ENCODE measurements around the gene MAGI1.

Gene MAGI1

GRCh38 chr3:65972765-65973164 lies 66.0 kb downstream of the MAGI1 start:
- no peak for DNase-seq (ENCODE audit: low read depth)

- no peak for DNase-seq (ENCODE audit: low read depth)
Measured at GRCh38 chr3:65971293-65972252, 67.1 kb downstream of the MAGI1 start.

DNA sequence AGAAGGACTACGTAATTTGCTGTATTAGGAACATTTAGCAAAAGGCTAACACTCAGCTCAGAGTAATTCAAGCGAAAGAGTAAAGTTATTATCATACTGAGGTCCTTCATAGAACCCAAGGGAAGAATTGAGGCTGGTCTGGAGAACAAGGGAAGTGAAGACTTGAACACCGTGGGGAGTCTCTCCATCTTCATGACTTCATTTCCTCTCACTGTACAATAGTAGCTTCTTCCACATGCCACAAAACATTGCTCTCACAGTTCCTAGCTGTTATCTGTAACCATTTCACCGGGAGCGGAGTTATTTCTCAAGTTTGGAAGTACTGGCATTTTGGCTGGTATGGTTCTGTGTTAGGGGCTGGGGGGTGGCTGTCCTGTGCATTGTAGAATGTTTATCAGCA lies 69.7 kb downstream of the MAGI1 start:
- no peak for DNase-seq (ENCODE audit: low read depth)

- DNase-seq (ENCODE audit: low read depth): no peak
Measured at GRCh38 chr3:65967451-65967850, 71.3 kb downstream of the MAGI1 start.

DNA sequence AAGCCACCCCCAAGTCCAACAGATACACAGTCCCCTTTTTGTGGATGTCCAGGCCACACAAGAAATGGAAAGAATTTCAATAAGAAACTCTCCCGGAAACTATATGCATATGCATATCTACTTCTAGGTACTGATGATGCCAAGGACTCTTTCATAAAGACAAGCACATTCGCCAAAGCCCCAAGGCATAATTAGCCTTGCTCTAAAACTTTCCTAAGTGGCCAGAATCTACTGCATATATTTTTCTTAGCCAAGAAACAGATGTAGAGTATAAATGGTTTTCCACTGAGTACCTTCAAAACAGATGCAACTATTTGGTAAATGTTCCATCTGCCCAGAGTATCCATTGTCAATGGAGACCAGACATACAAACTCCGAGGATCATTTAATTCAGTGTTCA lies 73.9 kb downstream of the MAGI1 start:
- DNase-seq (ENCODE audit: low read depth): no peak

DNA sequence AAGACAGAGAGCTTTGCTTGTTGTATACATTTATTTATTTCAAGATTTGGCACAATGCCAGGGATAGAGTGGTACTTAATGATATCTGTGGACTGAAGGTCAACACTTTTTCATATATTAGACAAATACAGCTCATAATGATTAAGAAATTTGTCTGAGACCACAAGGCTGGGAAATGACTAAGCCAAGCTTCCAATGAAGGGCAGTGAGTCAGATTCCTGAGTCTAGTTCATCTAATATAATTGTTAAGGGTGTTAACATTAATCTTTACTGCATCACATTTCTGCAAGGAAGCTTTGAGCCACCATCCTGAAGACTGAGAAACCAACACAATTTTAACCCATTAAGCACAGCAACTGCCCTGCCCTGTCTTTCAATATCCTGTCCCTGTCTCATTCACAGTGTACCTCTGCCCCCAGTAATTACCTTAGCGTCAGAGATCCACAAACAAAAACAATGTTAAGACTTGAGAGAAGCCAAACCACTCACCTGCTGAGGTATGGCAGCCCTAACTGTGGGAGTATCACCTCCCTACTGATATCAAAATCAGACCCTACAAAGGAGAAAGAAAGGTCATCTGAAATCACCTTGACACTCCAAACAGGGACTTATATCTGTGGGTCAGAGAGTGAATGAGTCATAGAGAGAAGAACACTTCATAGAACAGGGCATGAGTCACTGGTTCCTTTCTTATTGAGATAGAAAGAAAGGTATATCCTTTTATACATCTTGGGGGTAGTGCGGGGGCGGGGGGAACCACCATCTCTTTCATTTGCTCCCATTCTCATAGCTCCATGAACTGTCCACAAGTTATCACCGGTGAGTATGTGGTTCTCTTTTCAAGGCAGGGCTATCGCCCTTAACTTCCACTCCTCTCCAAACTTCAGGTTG lies 74.7 kb downstream of the MAGI1 start:
- DNase-seq (ENCODE audit: low read depth): no peak

- DNase-seq (ENCODE audit: low read depth): no peak
Measured at GRCh38 chr3:65961733-65962132, 77.0 kb downstream of the MAGI1 start.

DNA sequence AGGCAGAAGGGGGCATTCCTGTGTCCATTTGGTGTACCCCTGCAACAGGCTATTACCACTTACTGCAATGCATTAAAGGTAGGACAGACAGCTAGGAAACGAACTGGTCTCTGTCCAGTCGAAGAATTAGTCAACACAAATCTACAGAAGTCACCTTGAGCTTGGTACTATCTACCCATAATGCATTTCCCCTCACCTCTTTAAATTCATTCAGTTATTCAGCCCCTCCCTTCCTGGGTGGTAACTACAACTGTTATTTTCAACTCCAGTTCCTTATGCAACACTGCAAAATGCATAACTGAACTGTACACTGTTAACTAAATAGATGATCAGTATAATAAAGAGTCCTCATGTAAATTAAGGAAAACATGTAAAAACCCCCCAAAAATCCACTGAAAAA lies 77.6 kb downstream of the MAGI1 start:
- no peak for DNase-seq (ENCODE audit: low read depth)

GRCh38 chr3:65960087-65960486 lies 78.6 kb downstream of the MAGI1 start:
- no peak for DNase-seq (ENCODE audit: low read depth)

DNA sequence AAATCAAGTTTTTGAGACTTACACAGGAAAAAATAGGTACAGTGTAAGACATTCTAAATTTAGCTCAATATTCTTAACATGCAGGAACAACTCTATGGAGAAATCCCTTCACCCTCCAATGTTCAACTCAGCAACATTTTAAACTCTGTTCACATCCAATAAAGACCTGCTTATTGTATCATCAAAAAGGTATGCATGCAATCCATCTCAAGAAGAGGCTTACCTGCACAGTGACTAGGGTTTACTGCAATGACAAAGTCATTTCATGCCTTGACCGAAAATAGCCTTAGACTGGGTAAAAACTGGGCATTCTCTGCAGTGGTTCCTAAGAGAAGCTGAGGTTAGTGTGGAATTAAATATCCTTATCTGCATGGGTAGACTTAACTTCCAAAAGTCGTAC lies 80.5 kb downstream of the MAGI1 start:
- DNase-seq (ENCODE audit: low read depth): no peak

DNA sequence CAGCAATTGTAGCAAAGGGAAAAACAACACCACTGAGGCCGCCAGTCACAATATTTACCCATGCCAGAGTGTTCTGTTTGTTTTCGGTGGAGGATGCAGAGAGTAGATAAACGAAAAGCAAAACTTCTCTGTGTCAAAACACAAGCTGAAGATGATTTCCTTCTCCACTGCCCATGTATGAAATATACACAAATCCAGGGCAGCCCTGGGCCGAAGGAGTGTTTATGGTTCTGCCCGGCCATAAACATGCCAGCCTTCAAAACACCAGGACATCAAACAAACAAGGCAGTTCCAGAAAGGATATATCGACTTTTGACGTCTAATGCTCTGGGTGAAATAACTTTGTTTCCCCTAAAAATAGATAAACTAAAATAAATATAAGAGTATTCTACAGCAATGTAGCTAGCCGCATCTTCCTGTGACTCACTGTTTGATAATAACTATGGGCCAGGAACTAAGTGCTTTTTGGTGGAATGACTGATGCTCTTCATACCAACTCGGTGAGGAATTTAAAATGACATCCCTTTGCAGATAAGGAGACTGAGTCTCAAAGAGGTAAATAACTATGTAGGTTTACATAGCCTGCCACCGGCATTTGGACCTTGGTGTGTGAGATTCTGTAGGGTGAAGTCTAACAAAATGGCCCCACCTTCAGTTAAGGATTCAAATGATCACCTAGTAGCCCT lies 82.8 kb downstream of the MAGI1 start:
- DNase-seq (ENCODE audit: low read depth): no peak

GRCh38 chr3:65953881-65954733 lies 84.6 kb downstream of the MAGI1 start:
- no peak for DNase-seq (ENCODE audit: low read depth)

DNA sequence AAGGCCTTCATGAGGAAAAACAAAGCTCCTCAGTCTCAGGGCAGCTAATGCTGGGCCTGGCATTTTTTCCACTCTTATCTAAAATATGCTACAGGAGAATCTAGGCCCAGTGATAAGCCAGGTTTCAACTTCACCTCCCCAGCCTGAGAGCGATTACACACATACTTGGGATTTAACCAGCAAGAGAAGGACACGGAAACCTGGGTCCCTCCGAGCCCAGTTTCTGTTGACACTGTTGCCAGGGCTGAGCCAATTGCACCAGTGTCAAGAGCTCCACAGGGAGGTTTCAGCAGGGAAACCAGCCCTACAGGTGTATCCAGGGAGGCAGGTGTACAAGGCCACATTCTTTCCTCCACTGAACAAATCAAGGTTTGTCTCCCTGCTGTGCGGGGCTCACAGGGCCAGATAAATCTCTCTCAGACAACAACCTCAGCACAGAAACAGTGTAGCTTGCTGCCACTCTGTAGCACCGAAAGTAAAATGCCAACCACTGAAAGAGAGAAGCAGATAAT lies 85.4 kb downstream of the MAGI1 start:
- no peak for DNase-seq (ENCODE audit: low read depth)

GRCh38 chr3:65952842-65953241 lies 85.9 kb downstream of the MAGI1 start:
- DNase-seq (ENCODE audit: low read depth): no peak

DNA sequence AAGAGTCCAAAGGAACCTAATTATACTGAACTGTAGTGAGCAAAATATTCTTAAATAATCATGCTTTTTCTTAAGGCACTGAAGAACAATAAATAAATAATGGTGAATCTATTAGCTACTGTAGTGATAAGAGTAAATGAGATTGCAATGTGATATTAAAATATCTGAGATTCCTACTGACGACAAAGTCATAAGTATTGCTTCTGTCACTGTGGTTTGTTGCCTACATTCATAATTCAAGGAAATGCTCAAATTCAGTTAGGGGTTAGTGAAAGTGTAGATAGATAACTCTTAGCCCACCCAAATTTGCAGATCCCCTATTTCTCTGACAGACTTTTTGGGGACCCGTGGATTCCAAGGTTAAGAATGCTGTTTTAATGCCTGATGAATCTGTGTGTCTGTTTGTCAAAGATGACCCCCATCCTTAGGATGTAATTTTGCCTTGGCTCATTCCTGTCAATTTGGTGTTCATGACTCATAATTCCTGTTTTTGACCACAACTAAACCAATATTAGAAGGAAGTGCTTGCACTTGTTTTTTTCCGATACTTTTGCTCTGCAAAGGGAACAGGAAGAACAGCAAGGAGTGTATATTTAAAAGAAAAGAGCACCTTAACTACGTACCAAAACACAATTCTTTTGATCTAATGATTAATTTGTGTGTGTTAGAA lies 86.7 kb downstream of the MAGI1 start:
- no peak for DNase-seq (ENCODE audit: low read depth)

GRCh38 chr3:65950340-65951326 lies 88.1 kb downstream of the MAGI1 start:
- DNase-seq (ENCODE audit: low read depth): no peak

DNA sequence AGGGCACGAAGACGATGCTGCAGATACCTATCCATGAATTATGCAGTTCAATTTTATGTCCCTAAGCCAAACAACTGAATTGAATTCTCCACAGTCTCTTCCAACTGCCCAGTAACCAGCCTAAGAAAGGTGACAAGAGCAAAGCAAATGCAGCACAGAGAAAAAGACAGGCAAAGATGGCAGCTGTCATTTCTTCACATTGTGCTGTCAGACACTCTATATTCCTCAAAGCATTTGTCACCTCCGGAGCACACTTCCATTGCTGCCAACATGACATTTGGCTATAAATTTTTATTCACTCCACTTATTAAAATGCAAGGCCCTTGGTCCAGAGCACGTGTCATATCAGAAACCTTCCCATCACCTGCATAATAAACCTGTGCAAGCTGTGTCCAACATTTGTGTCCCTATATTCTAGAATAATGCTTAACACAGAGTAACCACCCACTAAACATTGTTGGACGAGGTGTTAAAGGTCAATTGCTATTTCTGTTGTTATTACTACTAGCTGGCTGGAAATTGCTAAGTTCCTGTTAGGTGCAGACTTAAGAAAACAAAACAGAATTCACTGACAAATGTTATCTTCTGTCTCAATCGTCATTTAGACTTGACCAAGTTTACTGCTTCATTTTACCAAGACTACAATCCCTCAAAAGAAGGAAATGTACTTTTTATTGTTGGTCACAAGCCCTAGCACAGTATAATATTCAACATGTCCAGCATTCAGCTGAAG lies 89.7 kb downstream of the MAGI1 start:
- DNase-seq (ENCODE audit: low read depth): no peak

DNA sequence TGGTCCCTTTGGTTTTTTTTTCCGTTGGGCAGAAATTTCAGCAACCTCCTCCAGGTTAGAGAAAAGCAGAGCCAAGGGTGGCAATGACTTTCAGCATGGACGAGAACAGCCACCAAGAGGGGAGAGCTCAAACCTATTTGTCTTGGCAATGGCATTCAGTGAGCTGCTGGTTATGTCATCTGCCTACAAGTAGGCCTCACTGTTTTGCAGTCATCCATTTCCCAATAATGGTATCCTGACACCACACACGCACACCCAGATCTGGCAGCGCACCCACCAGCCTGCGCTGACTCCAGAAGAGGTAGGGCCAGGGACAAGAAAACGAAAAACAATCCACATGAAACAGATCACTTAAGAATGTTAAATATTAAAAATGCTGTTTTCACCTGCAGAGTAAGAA lies 92.3 kb downstream of the MAGI1 start:
- DNase-seq (ENCODE audit: low read depth): no peak

DNA sequence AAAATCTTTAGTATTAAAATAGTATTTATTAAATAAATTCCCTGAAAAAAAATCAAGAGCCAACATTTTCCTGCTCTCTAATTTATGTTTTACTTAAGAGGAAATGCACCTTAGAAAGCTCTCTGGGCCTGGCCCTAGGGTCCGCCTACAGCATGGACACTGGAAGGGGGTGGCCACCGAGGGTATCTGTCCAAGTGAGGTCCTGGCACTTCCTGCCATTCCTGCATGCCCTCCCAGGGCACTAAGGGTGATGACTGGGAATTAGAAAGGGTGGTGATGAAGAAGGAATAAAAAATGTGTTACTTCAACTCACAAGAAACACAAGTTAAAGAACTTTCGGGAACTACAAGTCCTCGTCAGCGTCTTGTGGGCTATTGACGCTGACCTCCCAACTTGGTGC lies 92.8 kb downstream of the MAGI1 start:
- no peak for DNase-seq (ENCODE audit: low read depth)

Measured in stimulated activated CD8-positive, alpha-beta memory T cell treated with anti-CD3 and anti-CD28 coated beads, Interleukin-15, amount 100 ng/mL, for 1 hour (primary cell).